HL-60 (cell line): ENCODE measurements around the gene SART1.
"Not testable (repeated sequence)": the region's sequence is repeated elsewhere in the genome, so short reads cannot be mapped to it uniquely, and the experiment has no call there.

Experiments used
- DNase-seq, 2 experiments: peaks; one replicate each; pipeline ENCODE4 v3.0.0-alpha.2; 2010 to 2020; ENCODE audit warnings: low read depth in 1 of 2, low spot score in 1 of 2
- H3K27ac ChIP-seq: fragments of 250-450 bp; sonication (Bioruptor Pico); replicated peaks from 2 replicates; pipeline ENCODE4 v1.5.1; 2020; ENCODE audit warnings: mild to moderate bottlenecking, moderate library complexity
- H3K27me3 ChIP-seq: fragments of 250-450 bp; sonication (Bioruptor Pico); 2 replicates; pipeline ENCODE4 v1.5.1; 2021; ENCODE audit warnings: mild to moderate bottlenecking, moderate library complexity; ENCODE audit not compliant: insufficient read depth, poor library complexity, severe bottlenecking
- H3K4me3 ChIP-seq: replicated peaks from 2 replicates; pipeline ENCODE4 v1.5.1; 2011; ENCODE audit warnings: mild to moderate bottlenecking, control low read depth, low read length; ENCODE audit not compliant: insufficient read depth
- CTCF ChIP-seq: IDR thresholded peaks from one replicate; pipeline ENCODE4 v1.5.1; 2011; ENCODE audit warnings: low read length, control low read depth, inconsistent platforms; ENCODE audit not compliant: insufficient read depth
- GABPA ChIP-seq: IDR thresholded peaks from 2 replicates; pipeline ENCODE4 v1.6.1; 2012; ENCODE audit warnings: low read depth
- POLR2AphosphoS5 ChIP-seq: IDR thresholded peaks from 2 replicates; pipeline ENCODE4 v1.6.1; 2012; ENCODE audit warnings: low read depth
- REST ChIP-seq: IDR thresholded peaks from 2 replicates; pipeline ENCODE4 v1.6.1; 2012; ENCODE audit warnings: low read depth; ENCODE audit not compliant: insufficient replicate concordance
- SPI1 ChIP-seq: IDR thresholded peaks from 2 replicates; pipeline ENCODE4 v1.6.1; 2012; ENCODE audit warnings: low read depth, mild to moderate bottlenecking, borderline replicate concordance

Gene SART1

DNA sequence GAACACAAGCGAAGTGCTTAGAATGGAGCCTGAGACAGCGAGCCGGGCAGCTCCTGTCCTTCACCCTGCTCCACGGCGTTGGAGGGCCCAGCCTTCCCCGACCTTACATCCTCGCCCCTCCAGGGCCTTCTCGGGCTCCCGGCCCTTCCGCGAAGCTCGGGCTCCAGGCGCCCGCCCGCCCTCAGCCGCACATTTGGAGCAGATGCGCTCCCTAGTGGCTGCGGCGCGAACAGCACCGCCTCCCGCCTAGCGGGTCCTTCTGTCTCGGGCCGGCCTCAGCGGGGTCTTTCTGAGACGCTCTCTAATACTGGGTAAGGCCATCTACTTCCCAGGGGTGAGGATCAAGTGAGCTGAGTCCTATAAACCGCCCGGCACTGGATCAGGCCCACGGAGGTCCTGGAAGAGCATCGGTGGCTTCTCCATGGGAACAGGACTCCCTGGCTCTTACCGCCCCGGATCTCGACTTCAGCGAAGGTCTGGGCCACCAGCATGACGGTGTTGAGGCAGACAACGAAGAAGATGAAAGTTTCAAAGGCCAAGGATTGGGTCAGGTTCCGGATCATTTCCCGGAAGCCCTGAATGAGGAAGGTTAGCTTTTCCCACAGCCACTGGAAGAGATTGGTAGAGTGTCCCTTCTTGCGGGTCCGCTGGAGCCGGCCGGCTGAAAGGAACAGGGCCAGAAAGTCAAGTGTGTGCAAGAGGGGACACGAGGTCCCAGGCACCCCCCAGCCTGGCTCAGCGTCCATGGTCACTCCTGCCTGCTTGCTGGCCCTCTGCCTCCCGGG, 61.1 kb downstream of the SART1 start:
- TF ChIP-seq POLR2AphosphoS5 (no peak), GABPA (no peak), CTCF (peak; percentile 84)
- Histone ChIP-seq H3K27ac (no peak overlapping the region), H3K4me3 (peak overlapping the region; percentile 23), H3K27me3 (peaks cover 5% of the 10 kb centered on the region)
- DNase-seq, result peak in 1 of 2 experiments; percentile 58

DNA sequence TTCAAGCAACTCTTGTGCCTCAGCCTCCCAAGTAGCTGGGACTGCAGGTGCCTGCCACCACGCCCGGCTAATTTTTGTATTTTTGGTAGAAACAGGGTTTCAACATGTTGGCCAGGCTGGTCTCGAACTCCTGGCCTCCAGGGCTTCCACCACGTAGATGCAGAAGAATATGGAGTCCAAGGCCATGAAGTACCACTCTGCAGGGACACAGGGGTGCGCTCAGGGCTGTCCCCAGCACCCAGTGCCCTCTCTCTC, 61.6 kb downstream of the SART1 start:
- not testable (repeated sequence) for H3K27ac ChIP-seq

GRCh38 chr11:66026017-66026529, 64.5 kb downstream of the SART1 start, which contains the start of gene CATSPER1:
Gene CATSPER1 (minus strand): TSS chr11:66026479. CDS start chr11:66026379, 100 bp downstream.
- no peak within 1 kb of the TSS for H3K27ac ChIP-seq
- no peak within 1 kb of the TSS for H3K4me3 ChIP-seq
- peaks cover 5% of the 10 kb centered on the region for H3K27me3 ChIP-seq
- no peak for DNase-seq
- no peak for TF ChIP-seq CTCF
- TF ChIP-seq POLR2AphosphoS5, result no peak
- TF ChIP-seq SPI1, result no peak
- TF ChIP-seq REST, result no peak
- no peak for TF ChIP-seq GABPA

More for the DNA sequence above, 61.6 kb downstream of the SART1 start:
- H3K27me3 ChIP-seq, H3K4me3 ChIP-seq, DNase-seq: not testable (repeated sequence)
